Suprapubic skin (tissue), 4 donors: ENCODE results near the gene TRIM50.

Experiments
- CTCF ChIP-seq, 2 donors: fragments of 200-600 bp in 1 of 2; fragments of 450-650 bp in 1 of 2; sonication (generic) in 1 of 2; IDR thresholded peaks; one replicate each; pipeline ENCODE4 v1.5.1; 2016 to 2019; ENCODE audit warnings: antibody characterized with exemption in 2 of 2, mild to moderate bottlenecking in 1 of 2, moderate library complexity in 1 of 2
- POLR2A ChIP-seq, 2 donors: fragments of 450-650 bp; IDR thresholded peaks; one replicate each; pipeline ENCODE4 v1.6.1; 2017; ENCODE audit warnings: antibody characterized with exemption in 2 of 2, mild to moderate bottlenecking in 2 of 2, moderate library complexity in 2 of 2
- POLR2AphosphoS5 ChIP-seq, 3 donors: sonication (generic); formaldehyde crosslinking; IDR thresholded peaks; one replicate each; pipeline ENCODE4 v1.6.1; 2017; ENCODE audit warnings: antibody characterized with exemption in 3 of 3

GRCh38 chr7:73376671-73377412 lies 49.0 kb upstream of the TRIM50 start:
- no peak for TF ChIP-seq POLR2A (IDR thresholded peaks at IDR 0.05)
- no peak for TF ChIP-seq CTCF (IDR thresholded peaks at IDR 0.05)
- no peak for TF ChIP-seq POLR2AphosphoS5 (IDR thresholded peaks at IDR 0.05)
